ENCODE results near the gene IL18BP.

The IL18BP gene

GRCh38 chr11:71996946-71997345, 1.8 kb upstream of the IL18BP start:
- DNase-seq (ENCODE audit: low read depth, low spot score) = no peak

DNA sequence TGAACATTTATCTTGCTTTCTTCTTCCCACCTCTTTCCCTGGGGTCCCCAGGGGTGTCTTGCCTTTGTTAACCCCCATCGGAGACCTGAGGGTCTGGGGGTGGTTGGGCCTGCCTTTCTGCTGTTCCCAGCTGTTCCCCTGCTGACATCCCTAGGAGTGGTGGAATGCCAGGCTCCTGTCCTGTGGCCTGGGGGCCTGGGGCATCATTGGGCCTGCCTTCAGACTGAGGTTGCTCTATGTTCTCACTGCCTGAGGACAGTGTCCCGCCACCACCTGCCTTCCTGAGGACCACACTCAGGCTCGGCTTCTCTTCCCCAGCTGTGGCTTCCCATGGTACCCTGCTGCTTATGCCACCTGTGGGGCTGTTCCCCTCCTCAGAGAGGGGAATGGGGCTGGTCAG, 1.1 kb upstream of the IL18BP start:
- DNase-seq (ENCODE audit: low read depth, low spot score) = no peak

DNA sequence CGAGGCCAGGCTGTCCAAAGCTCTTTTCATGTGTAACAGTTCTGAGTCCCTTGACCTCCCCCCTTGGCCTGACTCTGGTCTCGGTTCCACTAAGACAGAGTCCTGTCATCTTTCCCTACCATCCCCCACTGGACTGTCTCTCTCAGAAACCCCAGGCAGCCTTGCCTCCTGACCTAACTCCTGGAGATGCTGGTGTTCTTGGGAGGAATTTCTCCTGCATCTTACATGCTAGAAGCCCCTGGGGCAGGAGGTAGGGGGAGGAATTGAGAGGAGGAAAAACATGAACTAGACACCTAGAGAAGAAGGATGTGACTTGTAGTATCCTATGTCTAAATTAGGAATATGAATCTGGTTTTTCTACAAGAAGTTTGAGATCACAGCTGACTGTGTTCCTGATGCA, 648 bp upstream of the IL18BP start:
- no peak for DNase-seq (ENCODE audit: low read depth, low spot score)

DNA sequence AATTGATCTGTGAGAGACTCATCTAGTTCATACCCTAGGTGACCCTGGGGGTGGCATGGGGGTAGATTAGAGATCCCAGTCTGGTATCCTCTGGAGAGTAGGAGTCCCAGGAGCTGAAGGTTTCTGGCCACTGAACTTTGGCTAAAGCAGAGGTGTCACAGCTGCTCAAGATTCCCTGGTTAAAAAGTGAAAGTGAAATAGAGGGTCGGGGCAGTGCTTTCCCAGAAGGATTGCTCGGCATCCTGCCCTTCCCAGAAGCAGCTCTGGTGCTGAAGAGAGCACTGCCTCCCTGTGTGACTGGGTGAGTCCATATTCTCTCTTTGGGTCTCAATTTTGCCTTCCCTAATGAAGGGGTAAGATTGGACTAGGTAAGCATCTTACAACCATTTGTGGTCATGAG, 653 bp downstream of the IL18BP start:
- DNase-seq (ENCODE audit: low read depth, low spot score) = no peak

- DNase-seq (ENCODE audit: low read depth, low spot score) = no peak
Observed at GRCh38 chr11:71999798-72000197, 1.1 kb downstream of the IL18BP start.

GRCh38 chr11:72000202-72000867, 1.6 kb downstream of the IL18BP start:
- no peak for DNase-seq (ENCODE audit: low read depth, low spot score)

GRCh38 chr11:72001285-72001684, 2.6 kb downstream of the IL18BP start:
- DNase-seq (ENCODE audit: low read depth, low spot score) = no peak

GRCh38 chr11:72001834-72002591, 3.3 kb downstream of the IL18BP start:
- no peak for DNase-seq (ENCODE audit: low read depth, low spot score)

DNA sequence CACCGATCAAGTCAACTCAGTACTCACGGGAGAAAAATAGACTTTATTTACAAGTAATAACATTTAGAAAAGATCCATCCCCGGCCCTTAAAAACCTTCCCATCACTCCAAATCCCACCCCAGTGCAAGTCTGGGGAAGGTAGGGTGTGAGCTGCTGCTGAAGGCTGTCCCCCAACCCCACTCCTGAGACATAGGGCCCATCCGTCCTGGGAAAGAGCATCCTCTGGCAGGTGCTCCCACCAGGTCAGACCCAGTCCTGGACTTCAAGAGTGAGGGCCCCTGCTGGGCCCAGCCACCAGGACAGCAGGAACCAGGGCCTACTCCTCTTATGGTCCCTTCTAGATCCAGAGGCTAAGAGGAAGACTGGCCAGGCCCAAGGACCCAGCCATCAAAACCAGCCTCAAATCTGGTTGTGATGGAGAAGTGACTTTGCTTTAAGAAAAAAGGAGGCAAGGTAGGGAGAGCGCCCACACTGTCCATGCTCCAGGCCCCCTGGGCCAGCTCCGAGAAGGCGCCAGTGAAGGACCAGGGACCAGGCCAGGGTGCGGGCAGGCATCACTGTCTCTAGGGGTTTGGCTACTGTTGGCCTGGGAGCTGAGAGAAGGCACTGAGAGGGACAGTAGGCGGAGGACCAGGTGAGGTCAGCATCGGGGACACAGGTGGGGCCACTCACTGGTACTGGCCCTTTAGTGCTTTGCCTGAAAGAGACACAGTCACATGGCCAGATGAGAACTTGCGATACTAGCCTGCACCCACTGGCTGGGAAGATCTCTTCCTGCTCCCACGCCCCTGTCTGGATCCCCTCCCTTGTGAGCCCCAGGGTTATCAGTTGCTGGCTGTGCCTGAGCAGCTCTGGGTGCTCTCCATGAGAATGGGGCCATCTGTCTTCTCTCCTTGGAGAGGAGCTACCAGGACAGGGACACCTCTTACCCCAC, 4.4 kb downstream of the IL18BP start:
- no peak for DNase-seq (ENCODE audit: low read depth, low spot score)

- DNase-seq (ENCODE audit: low read depth, low spot score) = no peak
Observed at GRCh38 chr11:72003776-72004171, 5.1 kb downstream of the IL18BP start.

DNA sequence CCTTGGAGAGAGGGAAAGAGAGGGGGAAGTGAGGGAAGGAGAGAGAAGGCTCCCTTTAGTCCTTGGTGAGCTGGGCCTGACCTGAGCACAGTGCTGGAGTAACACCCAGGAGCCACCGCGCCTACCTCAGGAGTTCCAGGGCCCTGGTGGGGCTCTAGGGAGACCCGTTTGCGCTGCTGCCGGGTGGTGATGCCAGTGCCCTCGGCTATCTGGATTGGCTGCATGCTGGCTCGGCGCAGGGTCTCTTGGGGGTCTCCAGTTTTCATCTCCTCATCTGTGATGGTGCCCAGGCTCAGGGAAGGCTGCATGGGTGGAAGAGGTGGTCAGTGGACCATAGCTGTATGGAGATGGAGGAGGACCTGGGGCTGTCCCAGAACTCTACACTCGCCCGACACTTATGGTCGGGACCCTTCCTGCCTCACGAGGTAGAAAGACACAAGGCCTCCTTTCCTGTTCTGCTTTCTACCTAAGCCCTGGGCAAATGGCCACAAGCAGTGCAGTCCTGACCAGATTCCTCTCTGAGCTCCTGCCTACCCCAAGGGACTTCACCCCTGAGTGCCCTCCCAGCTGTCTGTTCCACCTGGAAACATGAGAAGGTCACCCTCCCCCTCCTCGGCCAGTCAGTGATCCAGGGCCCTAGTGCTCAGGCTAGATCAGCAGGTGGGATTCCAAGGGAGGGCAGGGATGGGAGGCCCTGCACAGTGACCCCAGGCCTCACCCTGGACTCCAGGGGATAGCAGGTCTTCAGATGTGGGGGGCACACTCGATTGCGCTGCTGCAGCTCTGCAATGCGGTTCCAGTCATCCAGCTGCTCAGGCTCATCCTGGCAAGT, 6.0 kb downstream of the IL18BP start:
- no peak for DNase-seq (ENCODE audit: low read depth, low spot score)

DNA sequence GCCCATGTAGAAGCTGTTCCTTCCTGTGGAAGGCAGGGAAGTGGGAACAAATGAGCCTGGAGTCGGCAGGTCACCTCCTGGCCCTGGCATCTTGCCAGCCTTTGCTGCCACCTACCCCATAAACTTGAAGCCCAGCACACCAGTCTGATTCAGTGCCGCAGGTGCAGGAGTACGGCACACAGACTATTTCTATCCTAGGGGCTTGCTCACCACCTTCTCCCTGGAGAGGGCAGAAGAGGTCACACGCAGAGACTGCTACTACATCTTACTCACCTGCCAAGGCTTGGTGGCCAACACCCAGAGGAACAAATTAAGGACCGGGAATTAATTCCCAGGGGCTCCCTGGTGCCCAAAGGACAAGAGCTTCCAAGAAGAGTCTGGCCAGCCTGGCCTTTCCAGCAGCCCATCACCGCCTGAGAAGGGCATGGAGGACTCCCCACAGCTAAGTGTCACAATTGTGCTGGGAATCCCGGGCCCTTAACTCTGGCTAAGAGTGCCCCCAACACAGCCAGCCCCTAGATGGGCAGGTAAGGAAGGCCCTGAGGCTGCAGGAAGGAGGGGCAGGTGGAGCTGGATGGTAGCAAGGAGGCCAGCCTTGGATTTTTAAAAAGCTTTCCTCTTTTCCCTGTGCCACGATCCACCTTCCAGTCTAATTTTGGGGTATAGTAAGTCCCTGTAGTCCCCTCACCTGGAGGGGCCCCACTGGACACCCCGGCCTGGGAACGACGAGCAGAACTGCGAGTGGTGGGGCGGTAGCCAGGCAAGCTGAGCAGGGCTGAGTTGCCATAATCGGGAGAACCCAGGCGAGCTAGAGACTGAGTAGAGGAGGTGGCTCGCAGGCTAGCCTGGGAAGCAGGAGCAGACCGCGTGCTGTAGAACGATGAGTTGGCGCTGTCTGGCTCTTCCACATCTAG, 6.9 kb downstream of the IL18BP start:
- no peak for DNase-seq (ENCODE audit: low read depth, low spot score)

- no peak for DNase-seq (ENCODE audit: low read depth, low spot score)
Observed at GRCh38 chr11:72006309-72007088, 7.8 kb downstream of the IL18BP start.

DNA sequence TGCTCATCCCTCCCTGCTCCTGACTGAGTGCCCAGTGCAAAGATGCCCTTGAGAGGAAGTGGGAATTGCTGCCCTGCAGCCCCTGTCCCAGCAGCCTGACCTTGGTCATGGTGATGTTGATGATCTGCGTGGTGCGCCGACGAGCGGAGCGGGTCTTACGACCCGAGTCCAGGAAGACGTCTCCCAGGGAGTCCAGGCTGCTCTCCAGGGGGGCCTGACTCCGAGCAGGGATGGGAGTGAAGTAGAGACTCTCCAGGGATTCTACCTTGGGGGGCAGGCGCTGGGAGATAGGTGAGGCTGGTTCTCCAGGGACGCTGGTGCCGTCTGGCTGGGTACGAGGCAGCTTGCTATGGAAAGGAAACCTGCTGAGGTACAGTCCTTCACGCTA, 8.4 kb downstream of the IL18BP start:
- no peak for DNase-seq (ENCODE audit: low read depth, low spot score)

DNA sequence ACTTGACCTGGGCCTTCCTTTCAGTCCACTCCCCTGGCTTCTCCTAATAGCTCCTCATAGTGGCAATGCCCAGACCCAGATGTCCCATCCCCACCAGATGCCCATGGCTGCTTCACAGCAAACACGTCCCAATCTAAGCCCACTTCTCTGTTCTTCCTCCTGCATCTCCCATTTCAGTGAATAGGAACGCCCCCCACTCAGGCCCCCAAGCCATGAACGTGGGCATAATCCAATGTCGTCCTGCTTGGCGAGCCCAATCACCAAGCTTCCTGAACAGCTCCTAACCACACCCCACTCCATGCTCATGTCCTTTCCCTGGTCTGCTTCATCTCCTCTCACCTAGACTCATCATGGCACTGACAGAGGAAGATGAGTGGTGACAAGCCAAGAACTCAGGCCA, 8.9 kb downstream of the IL18BP start:
- no peak for DNase-seq (ENCODE audit: low read depth, low spot score)

GRCh38 chr11:72008728-72009127, 10.0 kb downstream of the IL18BP start:
- no peak for DNase-seq (ENCODE audit: low read depth, low spot score)

DNA sequence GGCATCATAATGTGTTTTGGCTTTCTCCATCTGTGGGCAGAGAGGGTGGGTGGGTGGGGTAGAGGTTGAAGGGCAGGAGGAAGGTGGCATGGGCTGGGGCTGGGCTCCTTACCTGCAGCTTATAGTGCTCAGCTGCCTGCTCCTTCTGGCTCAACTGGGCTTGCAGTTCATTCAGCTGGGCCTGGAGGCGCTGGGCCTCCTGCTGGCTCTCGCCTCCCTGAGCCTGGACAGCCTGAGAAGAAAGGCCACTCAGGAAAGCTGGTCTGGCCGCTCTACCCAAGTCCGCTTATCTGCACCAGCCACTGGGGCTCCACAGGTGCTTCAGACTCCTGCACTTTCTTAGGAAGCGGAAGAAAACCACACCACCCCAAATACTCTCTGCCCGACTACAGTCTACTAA, 10.4 kb downstream of the IL18BP start:
- no peak for DNase-seq (ENCODE audit: low read depth, low spot score)

DNA sequence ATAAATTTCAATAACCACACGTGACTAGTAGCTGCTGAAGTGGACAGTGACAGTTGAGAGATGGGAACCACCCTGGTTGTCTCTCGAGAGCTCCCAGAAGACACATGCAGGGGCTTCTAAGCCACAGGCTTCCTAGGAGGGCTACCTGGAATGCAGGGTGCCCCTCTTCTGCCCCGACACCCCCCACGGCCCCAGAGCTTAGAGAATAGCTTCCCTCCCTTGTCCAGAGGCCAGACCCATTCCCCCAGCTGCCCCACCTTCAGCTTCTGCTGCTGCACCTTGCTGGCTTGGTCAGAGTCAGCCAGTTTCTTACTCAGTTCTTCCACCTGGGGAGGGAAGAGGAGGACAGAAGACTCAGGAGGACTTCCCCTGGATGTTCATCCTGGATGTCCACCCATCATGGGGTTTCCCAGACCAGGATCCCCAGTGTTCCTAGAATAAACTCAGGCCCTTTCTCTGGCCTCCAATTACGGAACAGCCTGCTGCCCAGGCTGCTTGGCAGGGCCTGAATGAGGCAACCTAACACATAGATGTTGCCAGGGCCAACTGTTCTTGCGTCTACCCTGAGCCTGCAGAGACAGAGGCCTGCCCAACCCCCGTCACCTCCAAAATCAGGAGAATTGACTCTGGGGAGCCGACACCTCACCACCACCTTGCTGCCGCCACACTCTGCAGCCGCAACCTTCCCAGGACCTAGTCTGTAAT, 12.0 kb downstream of the IL18BP start:
- no peak for DNase-seq (ENCODE audit: low read depth, low spot score)

- no peak for DNase-seq (ENCODE audit: low read depth, low spot score)
Observed at GRCh38 chr11:72012091-72012630, 13.5 kb downstream of the IL18BP start.

All from activated naive CD8-positive, alpha-beta T cell treated with anti-CD3 and anti-CD28 coated beads, Interleukin-2, amount 50 U/mL, for 16 hours (primary cell).